ENCODE data around the gene CHCHD6.

DNA sequence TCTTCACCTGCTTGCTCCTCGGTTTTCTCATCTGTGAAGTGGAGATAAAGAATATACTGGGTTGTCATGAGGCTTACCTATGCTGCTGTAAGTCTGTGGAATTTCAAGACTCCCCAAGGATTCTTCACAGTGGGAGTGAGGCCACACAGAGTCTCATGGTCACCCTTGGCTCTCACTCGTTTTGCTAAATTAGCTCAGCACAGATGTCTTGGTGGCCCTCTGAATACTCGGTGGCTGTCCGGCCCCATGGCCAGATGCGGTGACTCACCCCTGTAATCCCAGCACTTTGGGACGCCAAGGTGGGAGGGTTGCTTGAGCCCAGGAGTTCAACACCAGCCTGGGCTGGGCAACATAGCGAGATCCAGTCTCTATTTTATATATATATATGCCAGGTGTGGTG, 5.0 kb upstream of the CHCHD6 start:
- TF ChIP-seq, protein P1, sequence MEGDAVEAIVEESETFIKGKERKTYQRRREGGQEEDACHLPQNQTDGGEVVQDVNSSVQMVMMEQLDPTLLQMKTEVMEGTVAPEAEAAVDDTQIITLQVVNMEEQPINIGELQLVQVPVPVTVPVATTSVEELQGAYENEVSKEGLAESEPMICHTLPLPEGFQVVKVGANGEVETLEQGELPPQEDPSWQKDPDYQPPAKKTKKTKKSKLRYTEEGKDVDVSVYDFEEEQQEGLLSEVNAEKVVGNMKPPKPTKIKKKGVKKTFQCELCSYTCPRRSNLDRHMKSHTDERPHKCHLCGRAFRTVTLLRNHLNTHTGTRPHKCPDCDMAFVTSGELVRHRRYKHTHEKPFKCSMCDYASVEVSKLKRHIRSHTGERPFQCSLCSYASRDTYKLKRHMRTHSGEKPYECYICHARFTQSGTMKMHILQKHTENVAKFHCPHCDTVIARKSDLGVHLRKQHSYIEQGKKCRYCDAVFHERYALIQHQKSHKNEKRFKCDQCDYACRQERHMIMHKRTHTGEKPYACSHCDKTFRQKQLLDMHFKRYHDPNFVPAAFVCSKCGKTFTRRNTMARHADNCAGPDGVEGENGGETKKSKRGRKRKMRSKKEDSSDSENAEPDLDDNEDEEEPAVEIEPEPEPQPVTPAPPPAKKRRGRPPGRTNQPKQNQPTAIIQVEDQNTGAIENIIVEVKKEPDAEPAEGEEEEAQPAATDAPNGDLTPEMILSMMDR (IDR thresholded peaks at IDR 0.05), result no peak
- TF ChIP-seq ZFX (IDR thresholded peaks at IDR 0.05; ENCODE audit: borderline replicate concordance), result no peak
